Eye (tissue), 1 donor: Measurements from ENCODE around the gene KDM5A.

Experiments
- DNase-seq: peaks from one replicate; pipeline ENCODE4 v3.0.0-alpha.2; 2015

KDM5A gene

GRCh38 chr12:271161-271560 lies 118.0 kb downstream of the KDM5A start:
- no peak for DNase-seq

GRCh38 chr12:269191-269590 lies 119.9 kb downstream of the KDM5A start:
- DNase-seq = no peak

GRCh38 chr12:268483-268840 lies 120.7 kb downstream of the KDM5A start:
- DNase-seq = no peak

GRCh38 chr12:267581-268482 lies 121.3 kb downstream of the KDM5A start:
- peak; percentile 33 for DNase-seq

GRCh38 chr12:265096-265495 lies 124.0 kb downstream of the KDM5A start:
- DNase-seq = no peak

- no peak for DNase-seq
Measured at GRCh38 chr12:264269-264668, 124.9 kb downstream of the KDM5A start.

- no peak for DNase-seq
Measured at GRCh38 chr12:263574-263973, 125.5 kb downstream of the KDM5A start.

- DNase-seq = peak; percentile 51
Measured at GRCh38 chr12:262817-263216, 126.3 kb downstream of the KDM5A start, which contains the start of gene SLC6A13. SLC6A13 (minus strand) TSS chr12:262836; CDS start chr12:260052, 2,784 bp downstream.

- DNase-seq = no peak
Measured at GRCh38 chr12:262113-262512, 127.0 kb downstream of the KDM5A start.

- DNase-seq = no peak
Measured at GRCh38 chr12:257521-258321, 131.4 kb downstream of the KDM5A start.

- DNase-seq = no peak
Measured at GRCh38 chr12:256958-257357, 132.2 kb downstream of the KDM5A start.

- no peak for DNase-seq
Measured at GRCh38 chr12:256225-256624, 132.9 kb downstream of the KDM5A start.

GRCh38 chr12:254912-255311 lies 134.2 kb downstream of the KDM5A start:
- DNase-seq = no peak

GRCh38 chr12:254039-254438 lies 135.1 kb downstream of the KDM5A start:
- DNase-seq = no peak

GRCh38 chr12:253116-253831 lies 135.8 kb downstream of the KDM5A start:
- no peak for DNase-seq

GRCh38 chr12:252636-253035 lies 136.5 kb downstream of the KDM5A start:
- no peak for DNase-seq

- peak; percentile 42 for DNase-seq
Measured at GRCh38 chr12:247271-247670, 141.8 kb downstream of the KDM5A start.

GRCh38 chr12:243381-243780 lies 145.7 kb downstream of the KDM5A start:
- no peak for DNase-seq

- DNase-seq = no peak
Measured at GRCh38 chr12:242496-242895, 146.6 kb downstream of the KDM5A start.

- DNase-seq = no peak
Measured at GRCh38 chr12:241266-241665, 147.9 kb downstream of the KDM5A start.

GRCh38 chr12:240566-240965 lies 148.6 kb downstream of the KDM5A start:
- DNase-seq = no peak

GRCh38 chr12:238736-239398 lies 150.3 kb downstream of the KDM5A start:
- no peak for DNase-seq

GRCh38 chr12:238116-238515 lies 151.0 kb downstream of the KDM5A start:
- DNase-seq = no peak
